Measurements from ENCODE around the gene SPR.

SPR gene

DNA sequence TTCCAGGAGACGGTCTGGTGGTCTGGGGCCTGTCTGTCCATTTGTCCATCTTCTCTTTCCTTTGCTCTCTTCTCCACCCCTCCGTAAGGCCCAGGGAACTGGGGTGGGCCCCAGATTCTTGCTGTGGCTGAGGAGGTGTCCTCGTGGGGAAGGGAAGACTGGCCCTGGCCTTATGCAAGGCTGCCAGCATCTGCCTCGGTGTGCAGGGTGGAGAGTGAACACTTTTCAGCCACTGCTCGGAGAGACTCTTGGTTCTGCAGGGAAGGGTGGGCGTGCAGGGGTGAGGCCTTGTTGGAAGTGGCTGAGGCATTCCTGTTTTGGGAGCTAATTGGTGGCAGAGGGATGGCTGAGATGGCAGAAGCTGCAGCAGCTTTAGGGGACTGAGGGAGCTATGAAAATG, 53.2 kb downstream of the SPR start:
- Histone ChIP-seq H3K4me3 (replicated peaks; ENCODE audit: insufficient read depth, low read length) (no peak overlapping the region), H3K27ac (replicated peaks) (no peak overlapping the region), H3K27me3 (ENCODE audit: insufficient read depth, poor library complexity, severe bottlenecking) (no peaks in the 10 kb centered on the region)
- TF ChIP-seq SPI1 (IDR thresholded peaks at IDR 0.05; ENCODE audit: borderline replicate concordance, low read depth) (no peak), POLR2AphosphoS5 (IDR thresholded peaks at IDR 0.05; ENCODE audit: low read depth) (no peak), GABPA (IDR thresholded peaks at IDR 0.05; ENCODE audit: low read depth) (no peak)
- TF ChIP-seq, protein P1, sequence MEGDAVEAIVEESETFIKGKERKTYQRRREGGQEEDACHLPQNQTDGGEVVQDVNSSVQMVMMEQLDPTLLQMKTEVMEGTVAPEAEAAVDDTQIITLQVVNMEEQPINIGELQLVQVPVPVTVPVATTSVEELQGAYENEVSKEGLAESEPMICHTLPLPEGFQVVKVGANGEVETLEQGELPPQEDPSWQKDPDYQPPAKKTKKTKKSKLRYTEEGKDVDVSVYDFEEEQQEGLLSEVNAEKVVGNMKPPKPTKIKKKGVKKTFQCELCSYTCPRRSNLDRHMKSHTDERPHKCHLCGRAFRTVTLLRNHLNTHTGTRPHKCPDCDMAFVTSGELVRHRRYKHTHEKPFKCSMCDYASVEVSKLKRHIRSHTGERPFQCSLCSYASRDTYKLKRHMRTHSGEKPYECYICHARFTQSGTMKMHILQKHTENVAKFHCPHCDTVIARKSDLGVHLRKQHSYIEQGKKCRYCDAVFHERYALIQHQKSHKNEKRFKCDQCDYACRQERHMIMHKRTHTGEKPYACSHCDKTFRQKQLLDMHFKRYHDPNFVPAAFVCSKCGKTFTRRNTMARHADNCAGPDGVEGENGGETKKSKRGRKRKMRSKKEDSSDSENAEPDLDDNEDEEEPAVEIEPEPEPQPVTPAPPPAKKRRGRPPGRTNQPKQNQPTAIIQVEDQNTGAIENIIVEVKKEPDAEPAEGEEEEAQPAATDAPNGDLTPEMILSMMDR (IDR thresholded peaks at IDR 0.05; ENCODE audit: insufficient read depth, low read length) = no peak
- TF ChIP-seq, protein P2, sequence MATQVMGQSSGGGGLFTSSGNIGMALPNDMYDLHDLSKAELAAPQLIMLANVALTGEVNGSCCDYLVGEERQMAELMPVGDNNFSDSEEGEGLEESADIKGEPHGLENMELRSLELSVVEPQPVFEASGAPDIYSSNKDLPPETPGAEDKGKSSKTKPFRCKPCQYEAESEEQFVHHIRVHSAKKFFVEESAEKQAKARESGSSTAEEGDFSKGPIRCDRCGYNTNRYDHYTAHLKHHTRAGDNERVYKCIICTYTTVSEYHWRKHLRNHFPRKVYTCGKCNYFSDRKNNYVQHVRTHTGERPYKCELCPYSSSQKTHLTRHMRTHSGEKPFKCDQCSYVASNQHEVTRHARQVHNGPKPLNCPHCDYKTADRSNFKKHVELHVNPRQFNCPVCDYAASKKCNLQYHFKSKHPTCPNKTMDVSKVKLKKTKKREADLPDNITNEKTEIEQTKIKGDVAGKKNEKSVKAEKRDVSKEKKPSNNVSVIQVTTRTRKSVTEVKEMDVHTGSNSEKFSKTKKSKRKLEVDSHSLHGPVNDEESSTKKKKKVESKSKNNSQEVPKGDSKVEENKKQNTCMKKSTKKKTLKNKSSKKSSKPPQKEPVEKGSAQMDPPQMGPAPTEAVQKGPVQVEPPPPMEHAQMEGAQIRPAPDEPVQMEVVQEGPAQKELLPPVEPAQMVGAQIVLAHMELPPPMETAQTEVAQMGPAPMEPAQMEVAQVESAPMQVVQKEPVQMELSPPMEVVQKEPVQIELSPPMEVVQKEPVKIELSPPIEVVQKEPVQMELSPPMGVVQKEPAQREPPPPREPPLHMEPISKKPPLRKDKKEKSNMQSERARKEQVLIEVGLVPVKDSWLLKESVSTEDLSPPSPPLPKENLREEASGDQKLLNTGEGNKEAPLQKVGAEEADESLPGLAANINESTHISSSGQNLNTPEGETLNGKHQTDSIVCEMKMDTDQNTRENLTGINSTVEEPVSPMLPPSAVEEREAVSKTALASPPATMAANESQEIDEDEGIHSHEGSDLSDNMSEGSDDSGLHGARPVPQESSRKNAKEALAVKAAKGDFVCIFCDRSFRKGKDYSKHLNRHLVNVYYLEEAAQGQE (IDR thresholded peaks at IDR 0.05; ENCODE audit: insufficient replicate concordance, low read depth) = no peak
- DNase-seq (ENCODE audit: low read depth in 1 of 2, low spot score in 1 of 2) = no peak

DNA sequence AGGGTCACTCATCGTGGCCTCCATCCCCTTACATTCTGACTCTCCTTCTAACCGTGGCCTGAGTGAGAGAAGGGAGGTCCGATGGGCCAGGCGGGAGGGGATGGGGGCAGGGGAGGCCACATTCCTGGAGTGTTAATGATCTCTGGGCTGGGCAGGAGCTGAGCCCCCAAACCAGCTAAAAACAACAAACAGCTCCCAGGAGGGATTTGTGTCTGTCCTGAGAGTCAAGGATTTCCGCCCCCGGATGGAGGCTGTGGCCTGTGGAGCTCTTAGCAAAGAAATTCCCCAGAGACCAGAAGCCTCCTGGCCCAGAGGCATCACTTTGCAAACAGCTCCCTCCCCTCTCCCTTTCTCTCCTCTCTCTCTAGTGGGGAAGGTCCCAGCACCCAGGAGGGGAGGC, 53.6 kb downstream of the SPR start:
- Histone ChIP-seq H3K27ac (replicated peaks) (no peak overlapping the region), H3K27me3 (ENCODE audit: insufficient read depth, poor library complexity, severe bottlenecking) (no peaks in the 10 kb centered on the region), H3K4me3 (replicated peaks; ENCODE audit: insufficient read depth, low read length) (no peak overlapping the region)
- TF ChIP-seq POLR2AphosphoS5 (IDR thresholded peaks at IDR 0.05; ENCODE audit: low read depth) (no peak), SPI1 (IDR thresholded peaks at IDR 0.05; ENCODE audit: borderline replicate concordance, low read depth) (no peak), GABPA (IDR thresholded peaks at IDR 0.05; ENCODE audit: low read depth) (no peak)
- TF ChIP-seq, protein P2 (IDR thresholded peaks at IDR 0.05; ENCODE audit: insufficient replicate concordance, low read depth) = no peak
- TF ChIP-seq, protein P1 (IDR thresholded peaks at IDR 0.05; ENCODE audit: insufficient read depth, low read length) = no peak
- DNase-seq (ENCODE audit: low read depth in 1 of 2, low spot score in 1 of 2) = no peak

Data from HL-60 (cell line).